Lower leg skin (tissue), 3 donors: Measurements from ENCODE around the gene MZB1.

Experiments
- CTCF ChIP-seq, 3 donors: fragments of 450-650 bp; IDR thresholded peaks; one replicate each; pipeline ENCODE4 v1.5.1; 2016; ENCODE audit warnings: antibody characterized with exemption in 3 of 3, mild to moderate bottlenecking in 3 of 3, moderate library complexity in 2 of 3
- POLR2A ChIP-seq, 2 donors: fragments of 450-650 bp; IDR thresholded peaks; one replicate each; pipeline ENCODE4 v1.6.1; 2016 to 2017; ENCODE audit warnings: antibody characterized with exemption in 2 of 2, mild to moderate bottlenecking in 1 of 2, moderate library complexity in 1 of 2

- TF ChIP-seq CTCF (IDR thresholded peaks at IDR 0.05), result no peak
- no peak for TF ChIP-seq POLR2A (IDR thresholded peaks at IDR 0.05)
These were observed 49.7 kb downstream of the MZB1 start for GRCh38 chr5:139340051-139340450.
